AG10803 (cell line): ENCODE data around the gene MPP3.

Experiments
- DNase-seq: peaks from one replicate; pipeline ENCODE4 v3.0.0; 2010; ENCODE audit warnings: low read depth
- H3K4me3 ChIP-seq: 2 replicates; pipeline ENCODE4 v1.5.1; 2011; ENCODE audit warnings: mild to moderate bottlenecking, low read length, control low read depth
- CTCF ChIP-seq: conservative IDR thresholded peaks from 2 replicates; pipeline ENCODE4 v1.5.1; 2011; ENCODE audit warnings: mild to moderate bottlenecking, low read length, control low read depth, inconsistent platforms

The MPP3 gene

DNA sequence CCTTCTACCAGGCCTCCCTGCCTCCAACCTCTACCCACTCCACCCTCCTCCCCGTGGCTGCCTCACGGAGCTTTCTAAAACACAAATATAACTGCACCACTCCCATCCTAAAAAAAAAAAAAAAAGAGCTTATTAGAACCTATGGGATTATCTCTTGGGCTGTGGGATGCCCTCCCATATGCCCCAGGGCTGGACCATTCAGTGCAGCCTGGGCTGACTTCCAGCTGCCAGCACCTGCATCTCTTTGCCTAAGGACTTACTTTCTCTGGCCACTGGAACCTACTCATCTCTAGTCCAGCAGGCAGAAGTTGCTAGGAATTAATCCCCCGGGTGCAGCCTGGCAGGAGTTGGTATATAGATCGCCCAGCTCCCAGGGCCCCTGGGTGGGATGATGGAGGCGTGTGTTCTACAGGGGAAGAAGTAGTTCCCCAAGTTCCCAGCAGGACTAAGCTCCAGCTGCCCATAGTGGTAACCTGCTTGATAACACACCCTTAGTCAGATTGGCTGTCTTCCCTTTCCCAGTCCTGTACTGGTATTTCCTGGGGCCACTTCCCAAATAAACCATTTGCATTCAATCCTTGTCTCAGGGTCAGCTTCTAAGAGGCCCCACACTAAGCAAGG lies 10.3 kb downstream of the MPP3 start:
- TF ChIP-seq CTCF: no peak
- DNase-seq: no peak
- no peak overlapping the region for H3K4me3 ChIP-seq

GRCh38 chr17:43820759-43821158 lies 12.2 kb downstream of the MPP3 start:
- no peak for TF ChIP-seq CTCF
- DNase-seq: no peak
- H3K4me3 ChIP-seq: no peak overlapping the region

DNA sequence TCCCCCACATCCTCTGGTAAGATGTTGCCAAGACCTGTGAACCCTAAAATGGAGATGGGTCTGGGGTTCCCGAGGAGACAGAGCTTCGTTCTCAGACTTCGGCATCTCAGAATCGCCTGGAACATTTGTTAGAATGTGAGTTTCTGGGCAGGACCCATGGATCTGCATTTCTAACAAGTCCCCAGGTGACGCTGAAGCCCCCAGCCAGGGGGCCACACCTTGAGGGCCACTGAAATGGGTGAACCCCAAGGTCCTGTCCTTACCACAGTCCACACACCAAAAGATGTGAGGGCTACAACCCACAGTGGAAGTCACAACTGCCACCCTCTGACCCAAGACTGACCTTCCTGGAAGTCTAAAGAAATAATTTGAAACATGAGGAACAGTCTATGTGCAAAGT lies 14.0 kb downstream of the MPP3 start:
- DNase-seq: no peak
- no peak overlapping the region for H3K4me3 ChIP-seq
- no peak for TF ChIP-seq CTCF

- no peak for TF ChIP-seq CTCF
- H3K4me3 ChIP-seq: no peak overlapping the region
- no peak for DNase-seq
Measured at GRCh38 chr17:43817826-43818225, 15.1 kb downstream of the MPP3 start.

DNA sequence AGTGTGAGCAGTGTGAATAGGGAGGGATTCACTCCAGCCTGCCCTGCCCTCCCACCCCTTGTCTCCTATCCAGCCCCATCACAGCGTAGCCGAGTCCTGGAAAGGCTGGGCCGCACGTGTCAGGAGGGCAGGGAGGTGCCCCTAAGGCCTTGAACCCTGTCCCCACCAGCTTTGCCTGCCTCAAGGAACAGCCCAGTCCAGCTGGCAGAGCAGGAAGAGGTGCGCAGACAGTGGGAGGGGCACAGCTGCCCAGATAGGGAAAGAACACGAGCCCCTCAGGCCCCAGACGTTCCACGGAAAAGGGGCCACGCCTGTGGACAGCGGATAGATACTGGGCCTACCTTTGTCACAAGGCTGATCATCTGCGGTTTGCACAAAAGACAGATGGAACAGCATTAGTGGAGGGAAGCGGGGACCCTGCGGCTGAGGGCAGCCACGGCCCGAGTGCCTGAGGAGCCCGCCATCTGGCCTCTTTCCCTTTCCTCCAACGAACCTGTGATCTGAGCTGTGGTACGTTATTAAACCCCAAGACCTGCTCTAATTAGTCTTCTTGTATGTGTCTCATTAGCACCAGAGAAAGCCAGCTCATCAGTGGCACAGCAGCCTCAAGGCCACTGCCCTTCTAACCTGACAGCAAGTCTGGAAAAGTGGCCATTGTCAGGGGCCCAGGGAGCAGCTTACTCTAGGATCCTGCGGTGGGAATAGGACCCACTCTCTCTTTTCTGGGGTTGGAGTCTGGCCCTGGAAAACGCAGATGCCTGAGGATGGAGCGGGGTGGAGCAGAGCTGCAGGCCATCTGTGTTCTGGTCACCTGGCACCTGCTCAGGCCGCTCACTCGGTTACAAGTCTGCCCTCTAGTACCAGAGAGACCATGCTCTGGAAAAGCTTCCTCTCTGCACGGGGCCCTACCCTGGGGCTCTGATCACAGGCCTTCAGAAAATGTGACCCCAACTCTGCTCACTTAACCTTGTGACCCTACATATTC lies 16.3 kb downstream of the MPP3 start:
- no peak for TF ChIP-seq CTCF
- no peak for DNase-seq

DNA sequence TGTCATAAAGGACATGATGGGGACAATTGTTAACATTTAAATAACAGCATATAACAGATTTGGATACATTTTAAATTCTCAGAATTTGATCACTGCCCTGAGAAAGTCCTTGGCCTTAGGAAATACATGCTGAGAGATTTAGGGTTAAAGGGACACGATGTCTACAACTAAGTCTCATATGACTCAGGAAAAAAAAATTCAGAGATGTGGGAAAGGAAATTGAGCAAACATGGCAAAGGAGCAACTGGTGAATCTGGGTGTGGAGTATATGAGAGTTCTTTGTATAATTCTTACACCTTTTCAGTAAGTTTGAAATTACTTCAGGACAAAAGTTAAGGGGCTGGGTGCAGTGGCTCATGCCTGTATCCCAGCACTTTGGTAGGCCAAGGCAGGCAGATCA lies 18.2 kb downstream of the MPP3 start:
- TF ChIP-seq CTCF: no peak
- no peak overlapping the region for H3K4me3 ChIP-seq
- peak; percentile 87 for DNase-seq

More for the DNA sequence above, 16.3 kb downstream of the MPP3 start:
- no peak overlapping the region for H3K4me3 ChIP-seq

DNA sequence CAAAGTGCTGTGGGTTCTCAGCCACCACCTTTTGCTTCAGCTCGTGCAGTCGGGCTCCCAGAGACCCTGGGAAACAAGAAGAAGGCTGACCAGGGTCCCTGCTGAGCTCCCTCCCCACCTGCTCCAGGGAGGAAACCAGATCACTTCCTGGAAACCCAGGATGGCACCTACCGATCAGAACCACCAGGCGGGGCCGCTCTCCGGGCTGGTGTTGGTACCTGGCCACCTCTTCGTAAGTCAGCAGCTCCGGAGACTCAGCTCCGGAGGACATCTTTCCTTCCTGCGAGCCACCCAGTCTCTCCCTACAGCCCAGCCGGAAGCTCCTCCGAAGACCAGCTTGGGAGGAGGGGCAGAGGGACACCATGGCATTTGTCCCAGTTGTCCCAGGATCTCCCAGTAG lies 18.9 kb downstream of the MPP3 start:
- no peak for TF ChIP-seq CTCF
- no peak overlapping the region for H3K4me3 ChIP-seq
- no peak for DNase-seq
